Measurements from ENCODE around the gene TRIM10.

TRIM10 gene, protein sequence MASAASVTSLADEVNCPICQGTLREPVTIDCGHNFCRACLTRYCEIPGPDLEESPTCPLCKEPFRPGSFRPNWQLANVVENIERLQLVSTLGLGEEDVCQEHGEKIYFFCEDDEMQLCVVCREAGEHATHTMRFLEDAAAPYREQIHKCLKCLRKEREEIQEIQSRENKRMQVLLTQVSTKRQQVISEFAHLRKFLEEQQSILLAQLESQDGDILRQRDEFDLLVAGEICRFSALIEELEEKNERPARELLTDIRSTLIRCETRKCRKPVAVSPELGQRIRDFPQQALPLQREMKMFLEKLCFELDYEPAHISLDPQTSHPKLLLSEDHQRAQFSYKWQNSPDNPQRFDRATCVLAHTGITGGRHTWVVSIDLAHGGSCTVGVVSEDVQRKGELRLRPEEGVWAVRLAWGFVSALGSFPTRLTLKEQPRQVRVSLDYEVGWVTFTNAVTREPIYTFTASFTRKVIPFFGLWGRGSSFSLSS

DNA sequence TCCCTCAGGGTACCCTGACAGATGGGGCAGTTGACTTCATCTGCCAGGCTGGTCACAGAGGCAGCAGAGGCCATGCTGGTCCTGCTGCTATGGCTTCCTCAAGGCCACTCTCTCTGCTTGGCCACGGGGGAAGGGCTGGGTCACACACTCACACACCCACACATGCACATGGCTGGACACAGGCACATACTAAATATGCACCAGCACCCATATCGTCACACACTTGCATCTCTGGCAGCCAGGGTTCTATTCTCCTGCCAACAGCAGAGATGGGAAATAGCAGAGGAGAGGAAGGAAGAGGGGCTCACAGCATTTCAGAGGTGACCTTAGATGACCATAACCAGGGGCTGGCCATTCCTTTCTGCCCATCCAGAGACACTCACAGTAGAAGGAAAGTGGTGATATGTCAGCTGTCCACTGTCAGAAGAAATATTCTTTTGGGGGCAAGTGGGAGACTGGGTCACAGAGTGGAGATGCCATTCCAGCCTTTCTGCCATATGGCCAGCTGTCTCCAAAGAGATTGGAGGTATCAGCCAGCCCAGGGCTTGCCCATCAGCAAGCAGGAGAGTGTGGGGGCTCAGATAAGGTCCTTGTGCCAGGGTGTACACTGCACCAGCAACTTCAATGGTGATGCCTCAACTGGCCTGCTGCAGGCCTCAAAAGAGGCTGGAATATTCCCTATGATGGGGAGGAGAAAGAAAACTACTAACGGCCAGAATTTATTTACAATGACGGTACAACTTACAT, at the start of gene TRIM10:
TSS of gene TRIM10 (minus strand) at position 427 of the 747 bp plus-strand sequence. CDS start at position 74, 353 bp downstream.
- no peak for DNase-seq (ENCODE audit: low read depth in 2 of 2, low spot score in 1 of 2)

DNA sequence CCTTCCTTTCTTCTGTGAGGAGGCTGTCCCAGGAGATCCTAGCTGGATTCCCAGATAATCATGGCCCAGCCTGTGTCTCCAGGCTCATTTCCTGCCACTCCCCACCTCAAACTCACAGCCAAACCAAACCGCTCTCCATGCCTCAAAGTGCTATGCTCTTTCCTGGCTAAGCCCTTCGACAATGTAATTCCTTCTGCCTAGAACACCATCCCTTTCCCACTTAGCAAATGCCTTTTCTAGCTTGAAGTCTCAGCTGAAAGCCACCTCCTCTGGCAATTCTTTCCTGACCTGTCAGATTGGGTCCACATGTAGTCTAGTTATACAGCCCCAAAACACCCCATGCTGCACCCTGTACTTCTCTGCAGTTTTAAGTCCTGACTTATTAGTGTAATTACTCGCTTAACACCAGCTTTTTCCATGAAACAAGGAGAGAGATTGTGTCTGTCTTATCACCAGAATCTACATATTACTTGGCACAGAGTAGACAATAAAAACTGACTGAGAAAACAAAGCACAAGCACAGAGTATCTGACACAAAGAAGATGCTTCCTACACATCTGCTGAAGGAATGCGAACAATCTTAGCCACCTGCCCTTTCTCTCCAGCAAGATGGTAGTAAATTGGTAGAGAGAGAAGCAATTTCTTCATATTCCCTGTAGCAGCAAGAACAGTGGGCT, 46.7 kb upstream of the TRIM10 start:
- no peak for DNase-seq (ENCODE audit: low read depth in 2 of 2, low spot score in 1 of 2)

DNA sequence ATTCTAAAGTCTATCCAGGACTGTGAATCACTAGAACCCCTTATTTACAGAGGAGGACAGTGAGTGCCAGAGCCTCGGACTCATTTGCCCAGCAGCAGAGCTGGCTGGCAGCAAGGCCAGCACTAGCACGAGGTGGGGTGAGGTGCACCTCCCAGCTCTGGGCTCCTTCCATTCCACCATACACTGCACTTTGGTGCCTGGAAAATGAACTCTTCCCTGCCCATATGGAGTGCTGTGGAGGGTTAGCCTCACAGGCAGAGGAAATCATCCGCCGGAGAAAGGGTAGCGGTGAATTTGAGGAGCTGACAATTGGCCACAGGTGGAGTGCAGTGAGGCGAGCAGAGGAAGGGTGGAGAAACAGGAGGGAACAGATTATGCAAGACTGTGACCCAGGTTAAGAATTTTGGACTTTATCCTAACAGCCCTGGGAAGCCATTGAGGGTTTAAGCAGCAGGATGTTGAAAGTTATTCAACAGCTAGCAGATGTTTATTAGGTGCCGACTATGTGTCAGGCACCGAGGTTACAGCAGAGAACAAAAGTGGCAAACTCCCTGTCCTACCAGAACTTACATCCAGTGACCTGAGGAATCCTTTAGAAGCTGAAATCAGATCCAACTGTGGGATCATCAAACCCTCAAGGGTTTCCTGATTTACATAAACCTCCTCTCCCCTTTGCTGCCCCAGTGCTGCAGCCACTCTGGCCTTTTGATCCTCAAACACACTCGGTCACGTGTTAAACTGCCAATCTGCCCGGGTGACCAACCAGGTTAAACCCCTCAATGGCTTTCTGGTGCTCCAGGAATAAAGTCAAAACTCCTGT, 46.0 kb upstream of the TRIM10 start:
- DNase-seq (ENCODE audit: low read depth in 2 of 2, low spot score in 1 of 2): no peak

DNA sequence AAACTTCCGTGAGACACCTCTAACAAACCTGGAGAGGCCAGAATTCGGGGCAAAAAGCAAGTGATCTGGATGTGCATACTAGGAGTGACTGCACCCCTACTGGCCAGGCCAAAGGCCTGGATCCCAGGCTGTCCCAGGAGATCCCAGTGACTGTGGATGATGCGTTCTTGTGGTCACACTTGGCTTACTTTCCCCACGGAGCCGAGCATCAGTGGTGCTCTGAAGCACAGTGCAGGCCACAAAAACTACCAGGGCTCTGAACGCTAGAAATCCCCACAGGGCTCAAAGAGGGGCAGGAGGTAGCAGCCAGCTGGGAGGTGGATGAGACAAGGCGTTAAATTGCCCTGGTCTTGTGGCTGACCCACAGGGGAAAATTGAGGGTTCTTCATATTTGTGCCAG, 45.1 kb upstream of the TRIM10 start:
- no peak for DNase-seq (ENCODE audit: low read depth in 2 of 2, low spot score in 1 of 2)

DNA sequence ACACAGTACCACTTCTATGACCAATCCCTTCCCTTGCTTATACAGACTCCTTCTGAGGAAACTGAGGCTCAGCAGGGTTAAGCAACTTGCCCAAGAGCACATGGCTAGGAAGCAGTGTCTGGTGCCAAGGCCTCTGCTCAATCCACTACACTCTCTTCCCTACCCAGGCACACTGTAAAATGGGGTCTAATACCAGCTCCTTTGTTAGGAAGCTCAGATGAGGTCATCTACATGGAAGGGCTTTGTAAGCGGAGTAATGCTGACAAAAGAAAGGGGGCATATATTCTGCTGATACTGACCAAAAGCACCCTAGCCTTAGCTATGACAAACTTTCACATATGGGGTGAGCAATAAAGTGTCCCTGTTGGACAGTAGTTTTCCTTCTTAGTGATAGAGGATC, 43.1 kb upstream of the TRIM10 start:
- DNase-seq (ENCODE audit: low read depth in 2 of 2, low spot score in 1 of 2): no peak

DNA sequence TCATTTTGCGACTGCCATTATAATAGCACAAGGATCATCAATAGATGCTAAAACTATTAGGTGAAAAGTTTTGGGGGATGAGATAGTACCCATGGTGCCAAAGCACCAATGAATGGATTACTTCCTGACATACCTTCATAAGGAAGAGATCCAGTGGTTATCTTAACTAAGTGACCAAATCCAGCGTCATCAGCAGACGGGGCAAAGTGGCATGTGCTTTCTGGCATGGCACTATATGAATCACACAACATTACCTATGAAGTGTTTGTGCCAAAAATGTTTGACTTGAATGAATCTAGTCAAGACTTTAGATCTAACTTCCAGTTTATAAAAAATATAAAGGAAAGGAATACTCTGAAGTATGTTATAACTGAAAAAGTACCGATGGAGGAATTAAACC, 41.4 kb upstream of the TRIM10 start:
- no peak for DNase-seq (ENCODE audit: low read depth in 2 of 2, low spot score in 1 of 2)

DNA sequence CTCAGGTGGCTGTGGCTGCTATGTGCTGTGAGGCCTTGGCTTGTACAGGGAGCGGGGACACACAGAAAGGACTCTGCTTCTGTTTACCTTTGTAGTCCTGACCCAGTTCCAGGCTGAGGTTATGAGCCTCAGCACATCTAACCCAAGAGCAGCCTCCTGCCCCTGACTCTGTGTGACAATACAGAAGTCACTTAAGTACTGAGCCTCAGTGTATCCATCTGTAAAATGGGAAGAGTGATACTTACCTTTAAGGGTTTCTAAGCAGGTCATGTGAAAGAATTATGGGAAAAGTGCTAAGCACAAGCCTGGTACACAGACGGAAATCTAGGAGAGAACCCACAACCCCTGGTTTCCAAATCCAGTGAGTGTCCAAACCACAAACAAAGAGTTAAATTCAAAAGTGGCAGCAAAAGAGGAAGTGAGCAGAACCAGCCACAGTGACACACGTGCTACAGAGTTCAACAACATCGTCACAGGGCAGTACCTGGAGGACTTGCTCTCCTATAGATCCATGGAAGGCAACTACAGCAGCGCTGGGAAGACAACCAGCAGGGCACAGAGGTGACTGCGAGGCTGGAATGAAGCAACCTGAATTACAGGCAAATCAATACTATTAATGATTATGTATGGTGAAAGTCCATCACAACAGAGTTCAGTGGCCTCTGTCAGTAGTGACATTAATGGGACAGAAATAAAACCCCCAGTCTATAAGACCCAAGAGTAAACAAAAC, 39.7 kb upstream of the TRIM10 start:
- no peak for DNase-seq (ENCODE audit: low read depth in 2 of 2, low spot score in 1 of 2)

DNA sequence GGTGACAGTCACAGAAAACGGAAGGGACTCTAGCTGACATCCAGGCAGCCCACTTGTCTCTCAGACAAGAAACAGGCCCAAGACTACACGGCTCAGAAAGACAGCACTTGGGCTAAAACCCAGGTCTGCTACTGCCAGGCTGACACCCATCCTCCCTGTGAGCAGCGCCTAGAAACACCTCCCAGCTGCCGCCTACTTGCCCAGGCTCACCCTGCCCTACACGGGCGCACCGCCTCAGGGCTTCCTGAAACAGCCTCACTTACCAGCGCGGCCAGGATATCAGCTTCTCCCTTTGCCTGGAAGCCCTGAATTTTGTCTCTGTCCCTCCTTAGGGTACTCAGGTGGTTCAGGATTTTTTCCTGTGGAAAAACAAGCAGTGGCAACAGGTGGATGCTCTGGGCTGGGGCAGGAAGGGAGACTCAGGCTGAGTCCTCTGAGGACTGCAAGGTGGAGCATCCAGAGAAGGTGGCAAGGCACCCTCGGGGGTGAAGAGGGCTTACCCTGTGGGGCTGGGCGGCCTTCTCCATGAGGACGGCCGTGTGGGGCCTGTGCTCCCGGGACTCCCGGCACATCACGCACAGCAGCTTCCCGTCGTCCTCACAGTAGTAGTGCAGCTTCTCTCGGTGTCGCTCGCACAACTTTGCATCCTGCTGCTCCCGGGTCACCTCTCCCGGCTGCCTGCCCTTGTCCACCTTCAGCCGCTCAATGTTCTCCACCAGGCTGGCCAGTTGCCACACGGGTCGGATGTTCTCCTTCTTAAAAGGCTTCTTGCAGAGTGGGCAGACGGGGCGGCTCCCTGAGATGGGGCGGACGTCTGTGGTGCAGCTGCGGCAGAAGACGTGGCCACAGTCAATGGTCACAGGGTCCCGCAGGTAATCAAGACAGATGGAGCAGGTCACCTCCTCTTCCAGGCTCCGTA, 37.4 kb upstream of the TRIM10 start:
- no peak for DNase-seq (ENCODE audit: low read depth in 2 of 2, low spot score in 1 of 2)

DNA sequence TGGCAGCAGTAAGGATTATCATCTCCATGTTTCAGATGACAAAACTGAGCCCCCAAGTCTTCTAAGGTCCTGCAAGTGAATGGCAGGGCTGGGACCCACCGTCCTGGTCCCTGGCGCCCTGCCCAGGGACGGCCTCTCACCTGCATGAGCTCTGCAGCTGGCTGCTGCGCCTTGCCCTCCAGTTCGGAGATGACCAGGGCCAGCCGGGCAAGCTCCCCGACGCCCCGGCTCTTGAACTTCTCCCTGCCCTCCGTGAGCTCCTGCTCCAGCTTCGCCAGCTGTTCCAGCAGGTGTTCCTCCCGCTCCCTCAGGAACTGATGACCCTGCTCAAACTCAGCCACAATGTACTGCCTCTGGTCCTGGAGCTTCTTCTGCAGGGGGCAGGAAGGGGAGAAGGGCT, 35.4 kb upstream of the TRIM10 start:
- DNase-seq (ENCODE audit: low read depth in 2 of 2, low spot score in 1 of 2): no peak

DNA sequence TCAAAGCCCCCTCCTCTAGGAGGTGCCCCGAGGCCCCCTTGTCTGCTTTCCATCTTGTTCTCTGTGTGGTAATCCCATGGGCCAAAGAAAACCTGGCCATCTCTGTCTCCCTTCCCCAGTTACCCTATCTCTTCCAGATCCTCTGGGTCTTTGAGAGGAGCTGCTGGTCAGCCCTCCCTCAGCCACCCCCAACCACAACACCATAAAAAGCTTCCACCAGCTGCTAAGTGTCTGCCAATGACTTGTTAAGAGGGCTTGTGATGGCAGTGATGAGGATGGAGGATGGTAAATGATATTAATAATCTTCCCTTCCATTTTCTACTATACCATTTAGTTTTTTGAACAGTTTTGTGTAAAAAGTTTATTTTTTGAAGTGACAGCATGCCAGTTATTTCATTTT, 34.9 kb upstream of the TRIM10 start:
- DNase-seq (ENCODE audit: low read depth in 2 of 2, low spot score in 1 of 2): no peak

DNA sequence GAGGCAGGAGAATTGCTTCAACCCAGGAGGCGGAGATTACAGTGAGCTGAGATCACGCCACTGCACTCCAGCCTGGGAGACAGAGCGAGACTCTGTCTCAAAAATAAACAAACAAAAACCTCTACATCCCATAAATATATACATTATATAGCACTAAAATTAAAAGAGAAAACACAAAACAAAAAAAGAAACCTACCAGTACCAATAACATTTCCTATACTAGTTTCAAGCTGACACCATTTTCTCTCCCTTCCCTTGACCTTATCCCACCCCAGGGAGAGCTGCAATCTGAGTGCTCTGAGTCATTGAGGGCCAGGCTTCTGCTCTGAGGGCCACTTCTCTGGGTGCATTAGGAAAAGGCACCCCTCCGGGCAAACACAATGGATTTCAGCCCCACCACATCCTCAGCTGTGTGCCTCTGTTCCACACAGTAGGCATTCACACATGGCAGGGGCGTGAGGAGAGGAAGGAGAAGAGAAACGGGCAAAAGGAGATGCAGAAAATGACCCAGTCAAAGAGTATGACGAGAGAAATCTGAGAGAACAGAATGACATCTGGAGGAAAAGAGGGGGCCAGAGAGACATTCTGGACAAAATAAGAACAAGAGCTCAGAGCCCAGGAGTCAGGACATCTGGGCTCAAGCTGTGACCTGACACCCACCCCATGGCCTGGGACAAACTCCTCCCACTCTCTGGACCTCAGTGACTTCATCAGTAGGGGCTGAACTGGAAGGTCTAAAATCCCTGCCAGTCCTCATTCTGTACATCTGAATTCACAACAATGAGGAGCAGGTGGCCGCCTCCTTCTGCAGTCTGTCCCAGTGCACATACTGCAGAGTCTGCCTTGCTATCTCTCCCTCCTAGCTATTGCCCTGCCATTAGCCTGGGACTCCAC, 34.0 kb upstream of the TRIM10 start:
- no peak for DNase-seq (ENCODE audit: low read depth in 2 of 2, low spot score in 1 of 2)

DNA sequence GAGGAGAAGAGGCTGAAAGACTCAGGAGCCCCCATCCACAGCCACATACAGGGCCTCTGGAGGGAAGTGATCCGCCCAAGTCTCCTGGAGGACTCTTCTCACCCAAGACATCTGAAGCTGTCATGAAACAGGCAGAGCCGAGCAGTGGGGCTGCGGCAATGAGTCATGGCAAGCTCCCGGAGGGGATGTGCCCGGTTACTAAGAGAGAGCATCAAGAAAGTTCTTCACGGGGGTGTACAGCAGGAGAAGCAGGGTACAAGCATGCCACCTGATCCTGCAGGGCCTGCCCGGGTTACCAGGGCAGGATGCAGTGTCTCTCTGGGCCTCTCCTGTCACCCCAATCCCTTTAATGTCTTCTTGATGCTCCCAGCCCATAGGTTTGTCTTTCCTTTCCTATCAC, 31.1 kb upstream of the TRIM10 start:
- no peak for DNase-seq (ENCODE audit: low read depth in 2 of 2, low spot score in 1 of 2)

DNA sequence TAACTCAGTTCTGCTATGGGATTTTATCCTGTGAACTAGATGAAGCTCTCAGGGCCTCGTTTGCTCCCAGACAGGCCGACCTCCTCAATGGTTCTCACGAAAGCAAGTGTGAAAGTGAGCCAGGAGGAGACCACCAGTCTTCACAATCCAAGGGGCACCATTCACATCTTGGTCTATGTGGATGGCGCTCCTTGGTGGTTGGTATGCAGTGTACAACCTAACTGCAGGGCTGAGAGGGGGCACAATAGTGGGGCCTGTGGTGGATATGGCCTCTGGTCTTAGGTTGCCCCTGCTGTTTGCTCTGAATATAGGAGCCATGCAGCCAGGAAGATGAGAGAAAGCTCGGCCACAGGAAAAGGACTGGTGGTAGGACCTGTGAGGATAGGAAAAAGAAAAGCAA, 27.5 kb upstream of the TRIM10 start:
- DNase-seq (ENCODE audit: low read depth in 2 of 2, low spot score in 1 of 2): no peak

DNA sequence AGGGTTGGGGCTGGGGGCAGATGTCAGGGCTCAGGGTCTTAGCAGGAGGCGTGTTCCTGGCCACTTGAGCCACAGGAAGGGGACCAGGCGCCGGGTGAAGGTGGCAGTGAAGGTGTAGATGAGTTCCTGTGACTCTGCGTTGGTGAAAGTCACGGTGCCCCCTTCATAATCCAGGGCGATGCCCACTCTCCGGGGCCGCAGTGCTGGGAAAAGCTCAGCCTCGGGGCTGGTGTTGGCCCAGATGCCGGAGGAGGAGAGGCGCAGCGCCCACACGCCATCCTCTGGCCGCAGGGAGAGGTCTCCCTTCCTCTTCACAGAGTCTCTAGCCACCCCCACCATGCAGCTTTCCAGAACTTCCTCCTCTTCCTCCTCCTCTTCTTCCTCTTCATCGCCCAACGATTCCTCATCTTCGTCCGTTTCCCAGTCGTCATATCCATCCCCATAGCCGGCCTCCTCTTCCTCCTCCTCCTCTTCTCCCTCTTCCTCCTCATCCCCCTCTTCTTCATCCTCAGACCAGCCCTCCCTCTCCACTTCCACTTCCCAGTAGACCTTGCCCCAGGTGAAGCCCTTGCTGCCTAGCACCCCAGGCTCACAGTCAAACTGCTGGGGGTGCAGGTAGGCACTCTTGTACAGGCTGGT, 25.0 kb upstream of the TRIM10 start:
- DNase-seq (ENCODE audit: low read depth in 2 of 2, low spot score in 1 of 2): no peak

DNA sequence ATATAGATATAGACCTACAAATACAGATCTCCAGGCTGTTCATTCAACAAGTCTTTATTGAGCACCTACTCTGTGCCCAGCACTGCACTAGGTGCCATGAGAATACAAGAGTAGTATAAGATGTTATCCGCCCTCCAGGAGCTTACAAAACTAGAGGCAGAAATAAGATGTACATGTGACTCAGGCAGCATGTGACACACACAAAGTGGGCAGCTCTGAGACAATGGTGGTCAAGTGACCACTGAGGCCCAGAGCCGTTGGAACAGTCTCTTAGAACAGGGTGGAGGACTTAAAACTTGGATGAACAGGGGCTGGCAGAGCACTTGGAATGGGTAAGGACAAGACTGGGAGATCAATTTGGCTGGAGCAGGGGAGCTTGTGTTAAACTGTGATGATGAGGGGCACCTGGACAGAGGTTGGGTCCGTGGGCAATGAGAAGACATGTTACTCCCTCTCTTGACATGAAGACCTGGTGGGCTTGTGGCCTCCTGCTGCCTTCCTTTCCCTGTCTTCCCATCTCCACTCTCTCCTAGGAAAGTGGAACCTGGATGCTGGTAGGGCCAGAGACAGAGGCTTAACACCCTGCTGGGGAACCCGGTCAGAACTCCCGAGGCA, 23.5 kb upstream of the TRIM10 start:
- DNase-seq (ENCODE audit: low read depth in 2 of 2, low spot score in 1 of 2): no peak

DNA sequence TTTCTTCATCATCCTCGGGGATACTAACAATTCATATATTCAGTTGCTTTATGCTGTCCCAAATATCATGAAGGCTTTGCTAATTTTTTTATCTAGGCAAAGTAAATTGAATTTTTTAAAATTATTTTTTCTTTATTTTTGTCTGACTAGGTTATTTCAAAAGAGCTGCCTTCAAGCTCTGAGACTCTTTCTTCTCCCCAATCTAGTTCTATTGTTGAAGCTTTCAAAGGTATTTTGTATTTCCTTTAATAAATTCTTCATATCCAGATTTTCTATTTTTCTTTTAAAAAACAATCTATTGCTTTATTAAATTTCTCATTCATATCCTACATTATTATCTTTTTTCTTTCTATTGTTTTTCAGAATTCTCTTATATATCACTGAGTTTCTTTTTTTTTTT, 19.1 kb upstream of the TRIM10 start:
- no peak for DNase-seq (ENCODE audit: low read depth in 2 of 2, low spot score in 1 of 2)

DNA sequence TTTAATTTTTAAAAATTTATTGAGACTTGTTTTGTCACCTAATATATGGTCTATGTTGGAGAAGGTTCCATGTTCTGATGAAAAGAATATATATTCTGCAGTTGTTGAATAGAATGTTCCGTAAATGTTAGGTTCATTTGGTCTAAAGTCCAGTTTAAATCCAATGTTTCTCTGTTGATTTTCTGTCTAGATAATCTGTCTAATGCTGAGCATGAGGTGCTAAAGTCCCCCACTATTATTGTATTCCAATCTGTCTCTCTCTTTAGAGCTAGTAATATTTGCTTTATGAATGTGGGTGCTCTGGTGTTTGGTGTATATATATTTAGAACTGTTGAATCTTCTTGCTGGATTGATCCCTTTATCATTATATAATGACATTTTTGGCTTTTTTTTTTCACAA, 17.8 kb upstream of the TRIM10 start:
- DNase-seq (ENCODE audit: low read depth in 2 of 2, low spot score in 1 of 2): no peak
